Keratinocyte (primary cell): ENCODE data around the gene TXNRD2.

Experiments used
- EZH2 ChIP-seq: IDR thresholded peaks from one replicate; pipeline ENCODE4 v1.6.1; 2012; ENCODE audit warnings: inconsistent platforms, mild to moderate bottlenecking, low read length, moderate library complexity
- TF ChIP-seq, protein P1 (sequence below), 3 experiments: IDR thresholded peaks in 1 of 3; conservative IDR thresholded peaks in 1 of 3; optimal IDR thresholded peaks in 1 of 3; 2 replicates in 2 of 3; 3 replicates in 1 of 3; pipeline versions ENCODE3 to v1.5.1; 2011; ENCODE audit warnings: low read length in 3 of 3, mild to moderate bottlenecking in 3 of 3, moderate library complexity in 2 of 3, control low read depth in 1 of 3, inconsistent platforms in 1 of 3; ENCODE audit not compliant: insufficient read depth in 2 of 3; ENCODE audit errors: extremely low read depth in 1 of 3

DNA sequence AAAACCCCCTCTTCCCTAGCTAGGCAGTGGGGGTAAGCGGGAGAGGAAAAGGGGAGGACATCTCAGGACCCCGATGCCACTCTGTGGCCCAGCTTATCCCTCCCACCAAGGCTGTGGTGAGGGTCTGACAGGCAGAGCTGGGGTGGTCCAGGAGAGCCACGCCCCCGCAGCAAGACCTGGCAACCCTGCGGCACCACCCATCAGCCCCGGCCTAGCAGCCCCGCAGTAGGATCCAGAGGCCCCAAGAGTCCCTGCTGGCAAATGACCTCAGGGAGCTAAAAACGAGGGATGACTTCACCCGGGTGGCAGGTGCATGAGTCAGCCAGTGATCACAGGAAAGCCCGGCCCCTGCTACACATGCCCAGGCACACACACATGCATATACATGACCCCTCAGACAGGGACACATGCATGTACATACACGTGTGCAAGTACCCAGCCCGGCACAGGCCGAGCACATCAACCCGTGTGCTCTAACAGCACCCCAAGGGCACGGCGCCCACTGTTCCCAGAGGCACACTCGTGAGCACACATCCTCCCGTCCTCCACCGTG is 42.7 kb upstream of the TXNRD2 start:
- TF ChIP-seq, protein P1, sequence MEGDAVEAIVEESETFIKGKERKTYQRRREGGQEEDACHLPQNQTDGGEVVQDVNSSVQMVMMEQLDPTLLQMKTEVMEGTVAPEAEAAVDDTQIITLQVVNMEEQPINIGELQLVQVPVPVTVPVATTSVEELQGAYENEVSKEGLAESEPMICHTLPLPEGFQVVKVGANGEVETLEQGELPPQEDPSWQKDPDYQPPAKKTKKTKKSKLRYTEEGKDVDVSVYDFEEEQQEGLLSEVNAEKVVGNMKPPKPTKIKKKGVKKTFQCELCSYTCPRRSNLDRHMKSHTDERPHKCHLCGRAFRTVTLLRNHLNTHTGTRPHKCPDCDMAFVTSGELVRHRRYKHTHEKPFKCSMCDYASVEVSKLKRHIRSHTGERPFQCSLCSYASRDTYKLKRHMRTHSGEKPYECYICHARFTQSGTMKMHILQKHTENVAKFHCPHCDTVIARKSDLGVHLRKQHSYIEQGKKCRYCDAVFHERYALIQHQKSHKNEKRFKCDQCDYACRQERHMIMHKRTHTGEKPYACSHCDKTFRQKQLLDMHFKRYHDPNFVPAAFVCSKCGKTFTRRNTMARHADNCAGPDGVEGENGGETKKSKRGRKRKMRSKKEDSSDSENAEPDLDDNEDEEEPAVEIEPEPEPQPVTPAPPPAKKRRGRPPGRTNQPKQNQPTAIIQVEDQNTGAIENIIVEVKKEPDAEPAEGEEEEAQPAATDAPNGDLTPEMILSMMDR (optimal IDR thresholded peaks at IDR 0.05 in 1 of 3, IDR thresholded peaks at IDR 0.05 in 1 of 3, conservative IDR thresholded peaks at IDR 0.05 in 1 of 3; ENCODE audit: extremely low read depth in 1 of 3, insufficient read depth in 2 of 3, low read length in 3 of 3) = no peak
- TF ChIP-seq EZH2 = no peak
